HepG2 (cell line): ENCODE measurements around the gene RHCE. TPM values are rescaled to one million over a fixed set of nuclear protein-coding genes. Genes with fewer than 3 reads are reported as not detected.
"Not testable (repeated sequence)": the region's sequence is repeated elsewhere in the genome, so short reads cannot be mapped to it uniquely, and the experiment has no call there.

ENCODE experiments used
- ATAC-seq: fragments of 200-7000 bp; cut with Tn5 transposase; 3 replicates; pipeline ENCODE4 v1.9.1; 2020; ENCODE audit warnings: mild to moderate bottlenecking, moderate library complexity
- BruUV-seq: library from RNA; stranded (reverse); fragments of 400-500 nt; replicated peaks from 2 replicates; lab custom pipeline; 2021; lab: Mats Ljungman, UMichigan
- CTCF ChIA-PET: fragments of 300-600 bp; formaldehyde crosslinking; extraction: SDS; loops from one replicate; lab custom pipeline; 2021; ENCODE audit warnings: low total read pairs, inconsistent platforms, low intra/inter-chr PET ratio; lab: Yijun Ruan, JAX
- POLR2A ChIA-PET: fragments of 350-600 bp; sonication (Branson Sonifier 250); formaldehyde crosslinking; loops from one replicate; lab custom pipeline; 2020; ENCODE audit warnings: antibody characterized with exemption, inconsistent platforms; lab: Yijun Ruan, JAX
- DNase-seq: peaks from one replicate; pipeline ENCODE4 v3.0.0-alpha.2; 2015; ENCODE audit warnings: low spot score
- FAIRE-seq: peaks from 3 replicates; lab custom pipeline; 2011; peaks lifted over from hg19 to GRCh38; lab: Jason Lieb, UNC
- H2AFZ ChIP-seq: one replicate; pipeline ENCODE4 v1.6.1; 2011; ENCODE audit warnings: low read length, inconsistent platforms
- H3K27ac ChIP-seq: fragments of 300-600 bp; 3 replicates; pipeline ENCODE4 v1.8.0; 2011; ENCODE audit warnings: mixed run types, mild to moderate bottlenecking, mixed read lengths, low read length, inconsistent platforms; ENCODE audit not compliant: insufficient read depth; ENCODE audit errors: extremely low read length
- H3K27me3 ChIP-seq, 2 experiments: fragments of 200-600 bp in 1 of 2; 2 replicates in 1 of 2; 3 replicates in 1 of 2; pipeline versions ENCODE4 v1.6.0 to v1.8.0; 2011; ENCODE audit warnings: low read length in 2 of 2, mild to moderate bottlenecking in 2 of 2, moderate library complexity in 2 of 2, inconsistent platforms in 1 of 2; ENCODE audit not compliant: insufficient read depth in 2 of 2, control insufficient read depth in 1 of 2
- H3K36me3 ChIP-seq, 2 experiments: fragments of 200-600 bp in 1 of 2; replicated peaks in 1 of 2; 2 replicates in 1 of 2; 3 replicates in 1 of 2; pipeline versions ENCODE4 v1.5.1 to v1.8.0; 2011; ENCODE audit warnings: low read length in 2 of 2, inconsistent platforms in 1 of 2; ENCODE audit not compliant: insufficient read depth in 2 of 2, control insufficient read depth in 1 of 2
- H3K4me1 ChIP-seq: 2 replicates; pipeline ENCODE4 v1.5.1; 2012; ENCODE audit warnings: low read length, inconsistent platforms; ENCODE audit not compliant: insufficient read depth
- H3K4me2 ChIP-seq: 2 replicates; pipeline ENCODE4 v1.6.0; 2011; ENCODE audit warnings: low read depth, low read length, inconsistent platforms
- H3K4me3 ChIP-seq, 3 experiments: fragments of 200-600 bp in 1 of 3; sonication (generic), shearing (Covaris generic) in 1 of 3; replicated peaks in 1 of 3; 2 replicates each; pipeline ENCODE4 v1.5.1; 2011 to 2016; ENCODE audit warnings: low read length in 3 of 3, inconsistent platforms in 2 of 3, low read depth in 2 of 3, mild to moderate bottlenecking in 2 of 3, control low read depth in 1 of 3, mixed read lengths in 1 of 3; ENCODE audit not compliant: insufficient read depth in 1 of 3
- H3K79me2 ChIP-seq: one replicate; pipeline ENCODE4 v1.6.1; 2011; ENCODE audit warnings: low read length, inconsistent platforms; ENCODE audit not compliant: insufficient read depth
- H3K9ac ChIP-seq: 2 replicates; pipeline ENCODE4 v1.6.0; 2011; ENCODE audit warnings: mild to moderate bottlenecking, low read depth, low read length, inconsistent platforms; ENCODE audit not compliant: insufficient read depth
- H3K9me3 ChIP-seq: 2 replicates; pipeline ENCODE4 v1.5.1; 2012; ENCODE audit warnings: mild to moderate bottlenecking, low read length
- H4K20me1 ChIP-seq: 2 replicates; pipeline ENCODE4 v1.6.0; 2011; ENCODE audit warnings: inconsistent platforms, mild to moderate bottlenecking, low read length, moderate library complexity; ENCODE audit not compliant: insufficient read depth
- ZMAT3 ChIP-seq: sonication (generic); formaldehyde crosslinking; conservative IDR thresholded peaks from 2 replicates; pipeline ENCODE4 v1.7.0; 2021; ENCODE audit warnings: missing genetic modification reagents
- WGBS: methylation state at CpG from one replicate; pipeline ENCODE4 v1.1.6; 2017; ENCODE audit warnings: low lambda C conversion rate; 5-methylcytosine and 5-hydroxymethylcytosine counted together
- in situ Hi-C: cut with HindIII; loops from 2 replicates; pipeline ENCODE4 v1.10.0; 2017; ENCODE audit warnings: low pct_unique_long_range_greater_than_20kb; ENCODE audit not compliant: extremely low pct_ligation_motif_present
- intact Hi-C: fragments of 100-400 bp; cut with micrococcal nuclease; formaldehyde crosslinking; loops from one replicate; pipeline ENCODE4 v1.10.0; 2022; ENCODE audit not compliant: unreplicated experiment
- polyA plus RNA-seq, 8 experiments: library from polyadenylated mRNA; depleted of rRNA in 3 of 8; stranded (reverse) in 7 of 8; unstranded in 1 of 8; fragments of >200 nt; fragmentation: Illumina TruSeq in 4 of 8; extraction: Trizol in 4 of 8; gene quantifications; 2 replicates each; pipeline versions ENCODE4 v1.2.1 to v1.2.3, GENCODE V29; 2011 to 2016; ENCODE audit warnings: low read depth in 4 of 8, missing spikeins in 1 of 8, mixed read lengths in 1 of 8; ENCODE audit not compliant: insufficient read depth in 1 of 8
- total RNA-seq, 5 experiments: library from RNA; depleted of rRNA; stranded (reverse); fragments of >200 nt; fragmentation: Illumina TruSeq; extraction: Trizol; gene quantifications; 2 replicates each; pipeline ENCODE4 v1.2.3, GENCODE V29; 2016; ENCODE audit warnings: low read depth in 1 of 5
- TF ChIP-seq, protein P1 (sequence below): sonication (generic); formaldehyde crosslinking; IDR thresholded peaks from 2 replicates; pipeline ENCODE4 v1.5.0; 2020; ENCODE audit warnings: mild to moderate bottlenecking, missing genetic modification reagents, moderate library complexity

Gene RHCE
- total and polyA plus RNA-seq, 2 of the 13 experiments (the other 11 are each of a cell fraction or from before 2014, with no cell fraction given): 0.30 TPM; not detected in 1

DNA sequence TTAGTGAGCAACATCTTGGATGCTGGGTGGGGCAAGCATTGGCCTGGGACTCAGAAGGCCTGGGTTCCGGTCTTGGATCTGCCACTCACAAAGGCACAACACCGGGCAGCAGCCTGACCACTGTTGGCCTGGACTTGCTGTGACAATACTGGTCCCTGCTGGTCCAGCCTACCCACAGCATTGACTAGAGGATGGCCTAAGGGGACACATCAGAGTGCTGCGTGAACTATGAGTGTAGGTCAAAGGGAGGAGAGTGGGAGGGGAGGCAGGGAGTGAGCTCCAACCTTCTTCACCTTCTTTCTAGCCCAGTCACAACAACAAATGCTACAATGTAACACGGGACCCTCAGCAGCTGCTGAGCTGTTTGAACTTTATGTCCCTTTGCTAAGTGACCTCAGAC is 51.4 kb downstream of the RHCE start:
- Histone ChIP-seq H4K20me1 (no peaks in the 10 kb centered on the region), H3K4me2 (no peak overlapping the region), H3K9ac (no peak overlapping the region), H3K27ac (no peak overlapping the region), H3K27me3 (no peaks in the 10 kb centered on the region), H3K4me1 (no peaks in the 10 kb centered on the region), H3K79me2 (no peaks in the 10 kb centered on the region), H2AFZ (no peak overlapping the region), H3K36me3 (no peaks in the 10 kb centered on the region), H3K4me3 (no peak overlapping the region), H3K9me3 (no peaks in the 10 kb centered on the region)
- POLR2A ChIA-PET: no interaction called here
- CTCF ChIA-PET: no interaction called here
- in situ Hi-C loops: no loop called here
- FAIRE-seq (no peak), DNase-seq (peak; percentile 4), ATAC-seq (peak; percentile 91)
- BruUV-seq: no TSS peak
- WGBS: 12% methylated on average over 3 of the region's 4 CpGs
- TF ChIP-seq ZMAT3: no peak
- TF ChIP-seq, protein P1, sequence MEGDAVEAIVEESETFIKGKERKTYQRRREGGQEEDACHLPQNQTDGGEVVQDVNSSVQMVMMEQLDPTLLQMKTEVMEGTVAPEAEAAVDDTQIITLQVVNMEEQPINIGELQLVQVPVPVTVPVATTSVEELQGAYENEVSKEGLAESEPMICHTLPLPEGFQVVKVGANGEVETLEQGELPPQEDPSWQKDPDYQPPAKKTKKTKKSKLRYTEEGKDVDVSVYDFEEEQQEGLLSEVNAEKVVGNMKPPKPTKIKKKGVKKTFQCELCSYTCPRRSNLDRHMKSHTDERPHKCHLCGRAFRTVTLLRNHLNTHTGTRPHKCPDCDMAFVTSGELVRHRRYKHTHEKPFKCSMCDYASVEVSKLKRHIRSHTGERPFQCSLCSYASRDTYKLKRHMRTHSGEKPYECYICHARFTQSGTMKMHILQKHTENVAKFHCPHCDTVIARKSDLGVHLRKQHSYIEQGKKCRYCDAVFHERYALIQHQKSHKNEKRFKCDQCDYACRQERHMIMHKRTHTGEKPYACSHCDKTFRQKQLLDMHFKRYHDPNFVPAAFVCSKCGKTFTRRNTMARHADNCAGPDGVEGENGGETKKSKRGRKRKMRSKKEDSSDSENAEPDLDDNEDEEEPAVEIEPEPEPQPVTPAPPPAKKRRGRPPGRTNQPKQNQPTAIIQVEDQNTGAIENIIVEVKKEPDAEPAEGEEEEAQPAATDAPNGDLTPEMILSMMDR (CRISPR knock-in tag): peak; percentile 49
- intact Hi-C loops: no loop called here

DNA sequence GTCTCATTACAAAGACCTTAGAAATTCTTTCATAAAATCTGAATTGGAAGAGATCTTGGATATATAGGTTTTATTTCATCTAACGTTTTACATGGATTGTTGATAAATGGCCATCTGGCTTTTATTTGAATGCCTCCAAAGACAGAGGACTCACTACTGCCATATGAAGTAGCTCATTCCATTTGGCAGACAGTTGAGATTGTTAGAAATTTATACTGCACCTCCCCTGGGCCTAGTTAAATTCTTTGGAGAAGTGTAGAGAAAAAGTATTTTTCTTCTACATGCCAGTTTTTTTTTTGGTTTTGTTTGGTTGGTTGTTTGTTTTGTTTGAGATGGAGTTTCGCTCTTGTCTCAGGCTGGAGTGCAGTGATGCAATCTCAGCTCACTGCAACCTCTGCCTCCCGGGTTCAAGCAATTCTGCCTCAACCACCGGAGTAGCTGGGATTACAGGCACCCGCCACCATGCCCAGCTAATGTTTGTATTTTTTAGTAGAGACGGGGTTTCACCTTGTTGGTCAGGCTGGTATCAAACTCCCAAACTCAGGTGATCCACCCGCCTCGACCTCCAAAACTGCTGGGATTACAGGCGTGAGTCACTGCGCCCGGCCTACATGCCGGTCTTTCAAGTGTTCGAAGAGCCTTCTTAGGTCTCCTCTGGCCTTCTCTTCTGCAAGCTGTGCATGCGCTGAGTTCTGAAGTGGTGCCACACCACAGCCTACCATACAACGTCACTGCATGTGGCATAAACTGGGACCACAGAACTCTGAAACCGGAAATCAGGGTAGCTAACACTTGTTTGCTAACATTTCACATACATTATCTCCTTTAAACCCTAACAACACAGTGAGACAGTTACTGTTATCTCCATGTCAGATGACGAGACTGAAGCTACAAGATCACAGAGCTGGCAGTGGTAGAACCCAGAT is 57.7 kb downstream of the RHCE start:
- H3K4me2 ChIP-seq, H3K4me1 ChIP-seq, H2AFZ ChIP-seq, H4K20me1 ChIP-seq, intact Hi-C loops, CTCF ChIA-PET, H3K4me3 ChIP-seq, H3K9ac ChIP-seq, POLR2A ChIA-PET, ATAC-seq, H3K27ac ChIP-seq, H3K79me2 ChIP-seq, FAIRE-seq, H3K27me3 ChIP-seq, in situ Hi-C loops, H3K9me3 ChIP-seq, BruUV-seq, DNase-seq: not testable (repeated sequence)
- WGBS: no CpG with 5 or more reads among the region's 17 CpGs
- H3K36me3 ChIP-seq: peaks cover 4 to 28% of the 10 kb centered on the region in 2 experiments; a peak in 4 of 5 replicates
